ENCODE results near the gene VGLL1. TPM values are rescaled to one million over a fixed set of nuclear protein-coding genes. Genes with fewer than 3 reads are reported as not detected.

VGLL1 gene
- total RNA-seq, 6 experiments from 2014 or later: not detected

DNA sequence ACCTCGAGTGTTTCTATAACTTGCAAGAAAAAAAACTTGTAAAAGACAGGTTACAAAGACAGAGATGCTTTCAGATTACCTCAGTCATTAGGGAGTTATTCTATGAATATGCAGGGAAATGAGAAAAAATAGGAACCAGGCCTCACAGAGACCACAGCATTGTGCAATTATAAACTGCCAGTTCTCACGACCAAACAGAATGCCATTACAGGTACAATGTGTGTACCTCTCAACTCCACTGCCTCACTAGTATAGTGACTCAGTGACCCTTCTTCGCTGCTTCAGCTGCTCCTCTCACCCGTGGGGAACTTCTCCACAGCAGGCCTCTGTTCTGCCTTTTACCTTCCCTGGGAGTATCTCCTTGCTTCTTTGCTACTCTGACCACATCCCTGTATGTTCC lies 37.0 kb upstream of the VGLL1 start:
- no peak for TF ChIP-seq POLR2A (IDR thresholded peaks at IDR 0.05)
- TF ChIP-seq, protein P1, sequence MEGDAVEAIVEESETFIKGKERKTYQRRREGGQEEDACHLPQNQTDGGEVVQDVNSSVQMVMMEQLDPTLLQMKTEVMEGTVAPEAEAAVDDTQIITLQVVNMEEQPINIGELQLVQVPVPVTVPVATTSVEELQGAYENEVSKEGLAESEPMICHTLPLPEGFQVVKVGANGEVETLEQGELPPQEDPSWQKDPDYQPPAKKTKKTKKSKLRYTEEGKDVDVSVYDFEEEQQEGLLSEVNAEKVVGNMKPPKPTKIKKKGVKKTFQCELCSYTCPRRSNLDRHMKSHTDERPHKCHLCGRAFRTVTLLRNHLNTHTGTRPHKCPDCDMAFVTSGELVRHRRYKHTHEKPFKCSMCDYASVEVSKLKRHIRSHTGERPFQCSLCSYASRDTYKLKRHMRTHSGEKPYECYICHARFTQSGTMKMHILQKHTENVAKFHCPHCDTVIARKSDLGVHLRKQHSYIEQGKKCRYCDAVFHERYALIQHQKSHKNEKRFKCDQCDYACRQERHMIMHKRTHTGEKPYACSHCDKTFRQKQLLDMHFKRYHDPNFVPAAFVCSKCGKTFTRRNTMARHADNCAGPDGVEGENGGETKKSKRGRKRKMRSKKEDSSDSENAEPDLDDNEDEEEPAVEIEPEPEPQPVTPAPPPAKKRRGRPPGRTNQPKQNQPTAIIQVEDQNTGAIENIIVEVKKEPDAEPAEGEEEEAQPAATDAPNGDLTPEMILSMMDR (IDR thresholded peaks at IDR 0.05): no peak
- Histone ChIP-seq H3K36me3 (peaks cover 0 to under 1% (median 0%) of the 10 kb centered on the region in 4 donors), H3K4me3 (no peak overlapping the region), H3K27me3 (peaks cover 0 to 15% of the 10 kb centered on the region in 2 donors), H3K4me1 (no peaks in the 10 kb centered on the region), H3K27ac (no peak overlapping the region), H3K9me3 (no peaks in the 10 kb centered on the region)
- intact Hi-C loops (cut with DNase I): no loop called here
- ATAC-seq: no peak
- 44% methylated on average over 4 of the region's 4 CpGs for WGBS (ENCODE audit: insufficient coverage, low coverage, low lambda C conversion rate, missing lambda C conversion rate)
- no peak for DNase-seq

DNA sequence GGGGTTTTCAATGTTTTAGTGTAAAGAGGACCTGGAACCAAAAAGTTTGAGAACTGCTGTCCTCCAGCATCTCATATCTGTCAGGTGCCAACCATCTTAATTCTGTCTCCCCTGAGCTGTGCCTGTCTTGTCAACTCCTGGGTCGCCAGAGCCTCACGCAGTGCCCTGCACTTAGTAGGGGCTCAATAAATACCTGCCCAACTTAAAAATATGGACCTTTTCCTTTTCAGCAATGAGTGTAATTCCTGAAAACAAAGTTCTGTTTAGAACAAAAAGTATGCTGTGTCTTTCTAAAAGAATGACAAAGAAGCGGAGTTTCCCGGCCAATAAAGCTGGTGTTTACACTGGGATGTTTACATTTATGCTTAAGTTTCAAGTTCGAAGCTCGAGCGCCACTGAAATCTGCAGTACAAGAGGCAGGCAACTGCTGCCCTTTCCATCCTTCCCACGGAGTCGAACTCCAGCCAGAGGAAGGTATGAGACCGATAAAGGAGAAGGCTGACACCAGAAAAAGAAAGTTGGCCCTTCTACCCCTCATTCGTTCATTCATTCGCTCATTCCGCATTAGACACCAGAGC lies 35.7 kb upstream of the VGLL1 start:
- TF ChIP-seq, protein P1 (IDR thresholded peaks at IDR 0.05): no peak
- no peak for TF ChIP-seq POLR2A (IDR thresholded peaks at IDR 0.05)
- H3K4me1 ChIP-seq: no peaks in the 10 kb centered on the region
- DNase-seq: no peak
- H3K27ac ChIP-seq: peak overlapping the region; percentile 70 to 87 (median 84)
- 26% methylated on average over 13 of the region's 13 CpGs for WGBS (ENCODE audit: insufficient coverage, low coverage, low lambda C conversion rate, missing lambda C conversion rate)
- H3K36me3 ChIP-seq: peaks cover 0 to 11% (median 0%) of the 10 kb centered on the region in 4 donors
- H3K9me3 ChIP-seq: no peaks in the 10 kb centered on the region
- no peak for ATAC-seq
- intact Hi-C loops (cut with DNase I): no loop called here
- H3K4me3 ChIP-seq: peak overlapping the region; percentile 53 to 59 (median 57)
- H3K27me3 ChIP-seq: peaks cover 0 to 14% of the 10 kb centered on the region in 2 donors

DNA sequence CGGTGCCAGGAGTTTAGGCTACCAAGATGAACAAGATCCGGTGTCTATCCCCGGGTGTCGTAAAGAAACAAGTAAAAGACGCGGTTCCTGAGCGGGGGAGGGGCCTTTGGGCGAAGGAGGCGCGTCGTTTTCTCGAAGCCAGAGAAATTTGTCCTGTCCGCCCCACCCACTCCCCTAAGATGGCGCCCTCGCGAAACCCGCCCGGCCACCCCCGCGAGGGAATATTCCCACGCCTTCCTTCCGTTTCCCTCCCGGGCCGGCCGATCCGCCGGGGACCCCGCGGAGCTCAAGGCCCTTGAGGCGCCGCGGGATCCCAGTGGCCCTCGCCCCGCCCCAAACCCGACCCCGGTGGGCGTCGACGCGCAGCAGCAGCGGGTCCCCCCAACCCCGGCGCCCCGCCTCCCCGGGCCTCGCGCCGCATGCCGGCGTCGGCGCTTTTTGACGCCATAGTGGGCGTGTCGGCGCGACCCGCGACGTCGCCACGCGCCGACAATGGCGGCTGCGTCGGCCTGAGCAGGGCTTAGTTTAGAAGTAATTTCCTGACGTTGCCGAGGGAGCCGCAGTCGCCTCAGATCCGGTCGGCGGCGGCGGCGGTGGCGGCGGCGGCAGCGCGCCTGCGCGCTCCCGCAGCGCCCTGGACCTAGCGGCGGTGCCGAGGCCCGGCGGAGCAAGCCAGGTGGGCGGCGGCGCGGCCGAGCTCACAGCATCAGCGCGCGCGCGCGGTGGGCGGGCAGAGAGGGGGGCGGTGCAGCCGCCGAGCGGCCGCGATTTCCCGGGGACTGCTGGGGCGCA lies 35.1 kb upstream of the VGLL1 start:
- H3K4me1 ChIP-seq: no peaks in the 10 kb centered on the region
- no peaks in the 10 kb centered on the region for H3K9me3 ChIP-seq
- peaks cover 0 to 8% of the 10 kb centered on the region in 2 donors for H3K27me3 ChIP-seq
- intact Hi-C loops (cut with DNase I): no loop called here
- TF ChIP-seq, protein P1 (IDR thresholded peaks at IDR 0.05): no peak
- TF ChIP-seq POLR2A (IDR thresholded peaks at IDR 0.05): peak; percentile 20
- H3K4me3 ChIP-seq: peak overlapping the region; percentile 53 to 59 (median 57)
- peaks cover 0 to 17% (median 0%) of the 10 kb centered on the region in 4 donors for H3K36me3 ChIP-seq
- peak overlapping the region; percentile 70 to 87 (median 84) for H3K27ac ChIP-seq
- ATAC-seq (peak; percentile 86 to 92 (median 88)), DNase-seq (peak; percentile 79 to 82 (median 81))
- WGBS (ENCODE audit: insufficient coverage, low coverage, low lambda C conversion rate, missing lambda C conversion rate): 9% methylated on average over 2 of the region's 111 CpGs

DNA sequence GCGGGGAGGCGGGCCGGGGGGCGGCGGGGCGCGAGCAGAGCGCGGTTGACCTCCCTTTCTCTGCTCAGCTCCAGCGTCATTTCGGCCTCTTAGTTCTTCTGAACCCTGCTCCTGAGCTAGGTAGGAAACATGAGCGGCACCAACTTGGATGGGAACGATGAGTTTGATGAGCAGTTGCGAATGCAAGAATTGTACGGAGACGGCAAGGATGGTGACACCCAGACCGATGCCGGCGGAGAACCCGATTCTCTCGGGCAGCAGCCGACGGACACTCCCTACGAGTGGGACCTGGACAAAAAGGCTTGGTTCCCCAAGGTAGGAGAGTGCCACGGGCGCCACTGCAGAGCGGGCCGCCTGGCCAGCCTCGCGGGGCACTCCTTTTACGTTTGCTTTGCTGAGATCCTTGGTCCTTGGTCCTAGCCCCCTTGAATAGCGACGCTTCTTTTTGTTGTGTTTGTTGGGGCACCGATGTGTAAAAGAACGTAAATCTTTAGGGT lies 34.4 kb upstream of the VGLL1 start, which contains the start of gene HTATSF1:
Gene HTATSF1 (plus strand): TSS at position 37 of the 497 bp plus-strand sequence. CDS start 93 bp downstream, at position 130.
- Histone ChIP-seq H3K4me1 (no peaks in the 10 kb centered on the region), H3K27me3 (peaks cover 0 to 2% of the 10 kb centered on the region in 2 donors), H3K4me3 (peak within 1 kb of the TSS; percentile 53 to 59 (median 57)), H3K36me3 (peaks cover 0 to 19% (median 0%) of the 10 kb centered on the region in 4 donors), H3K27ac (peak within 1 kb of the TSS; percentile 70 to 87 (median 84)), H3K9me3 (no peaks in the 10 kb centered on the region)
- ATAC-seq (peak in 3 of 4 donors; percentile 5 to 21 (median 13)), DNase-seq (peak in 2 of 3 donors; percentile 28 to 59)
- intact Hi-C loops (cut with DNase I): no loop called here
- TF ChIP-seq, protein P1 (IDR thresholded peaks at IDR 0.05): no peak
- TF ChIP-seq POLR2A (IDR thresholded peaks at IDR 0.05): no peak
- 24% methylated on average over 21 of the region's 35 CpGs for WGBS (ENCODE audit: insufficient coverage, low coverage, low lambda C conversion rate, missing lambda C conversion rate)
